CD8-positive, alpha-beta memory T cell (primary cell): ENCODE measurements around the gene NDRG4. TPM values are rescaled to one million over a fixed set of nuclear protein-coding genes. Genes with fewer than 3 reads are reported as not detected.

Experiments used
- CTCF ChIA-PET: fragments of 350-600 bp; sonication (Branson Sonifier 250); formaldehyde crosslinking; loops from one replicate; lab custom pipeline; 2021; ENCODE audit warnings: antibody characterized with exemption; lab: Charles Lee
- POLR2A ChIA-PET: fragments of 350-600 bp; sonication (Branson Sonifier 250); formaldehyde crosslinking; loops from one replicate; lab custom pipeline; 2021; ENCODE audit warnings: antibody characterized with exemption; lab: Charles Lee
- DNase-seq, 5 donors: peaks; one replicate each; pipeline versions ENCODE4 v3.0.0 to v3.0.0-alpha.2; 2020 to 2022; ENCODE audit warnings: mixed read lengths in 1 of 5
- H3K27ac ChIP-seq: one replicate; pipeline ENCODE4 v1.7.0; 2013; ENCODE audit warnings: low read depth, mild to moderate bottlenecking, low read length, moderate library complexity
- H3K27me3 ChIP-seq: 2 replicates; pipeline ENCODE4 v1.7.0; 2013; ENCODE audit warnings: low read length, mild to moderate bottlenecking; ENCODE audit not compliant: insufficient read depth, poor library complexity, severe bottlenecking
- H3K36me3 ChIP-seq: 2 replicates; pipeline ENCODE4 v1.7.0; 2013; ENCODE audit warnings: mild to moderate bottlenecking, low read length, moderate library complexity; ENCODE audit not compliant: insufficient read depth
- H3K4me1 ChIP-seq: 2 replicates; pipeline ENCODE4 v1.7.0; 2013; ENCODE audit warnings: mild to moderate bottlenecking, low read length, moderate library complexity; ENCODE audit not compliant: insufficient read depth
- H3K4me3 ChIP-seq: 2 replicates; pipeline ENCODE4 v1.7.0; 2013; ENCODE audit warnings: mild to moderate bottlenecking, low read length
- H3K9me3 ChIP-seq: 2 replicates; pipeline ENCODE4 v1.7.0; 2013; ENCODE audit warnings: mild to moderate bottlenecking, low read length
- H3K27ac Mint-ChIP-seq, 8 donors: one replicate each; pipeline ENCODE4 v1.8.0; 2020 to 2021; ENCODE audit warnings: mixed read lengths in 8 of 8, mild to moderate bottlenecking in 6 of 8, inconsistent platforms in 3 of 8, moderate library complexity in 3 of 8
- H3K27me3 Mint-ChIP-seq, 2 donors: one replicate each; pipeline ENCODE4 v1.8.0; 2020 to 2021; ENCODE audit warnings: mixed read lengths in 2 of 2, mild to moderate bottlenecking in 1 of 2, moderate library complexity in 1 of 2
- H3K36me3 Mint-ChIP-seq, 3 donors: one replicate each; pipeline ENCODE4 v1.8.0; 2020 to 2021; ENCODE audit warnings: mixed read lengths in 3 of 3, inconsistent platforms in 1 of 3, mild to moderate bottlenecking in 1 of 3
- H3K4me1 Mint-ChIP-seq, 3 donors: one replicate each; pipeline ENCODE4 v1.8.0; 2020 to 2021; ENCODE audit warnings: mixed read lengths in 3 of 3, inconsistent platforms in 1 of 3, mild to moderate bottlenecking in 1 of 3
- H3K4me3 Mint-ChIP-seq, 7 donors: one replicate each; pipeline ENCODE4 v1.8.0; 2020 to 2021; ENCODE audit warnings: mixed read lengths in 7 of 7, mild to moderate bottlenecking in 6 of 7, moderate library complexity in 4 of 7, inconsistent platforms in 2 of 7
- H3K9me3 Mint-ChIP-seq, 5 donors: one replicate each; pipeline ENCODE4 v1.8.0; 2020 to 2022; ENCODE audit warnings: mixed read lengths in 5 of 5, mild to moderate bottlenecking in 3 of 5, moderate library complexity in 2 of 5, inconsistent platforms in 1 of 5
- polyA plus RNA-seq: library from polyadenylated mRNA; unstranded; fragments of 300-500 nt; fragmentation: Illumina TruSeq; gene quantifications from one replicate; pipeline ENCODE4 v1.2.3, GENCODE V29; 2021
- total RNA-seq, 2 experiments: library from RNA; stranded (reverse); gene quantifications; one replicate each; pipeline ENCODE4 v1.2.3, GENCODE V29; 2021

NDRG4 gene
- total and polyA plus RNA-seq, 3 experiments from 2014 or later, result 0.63 to 2.4 (median 1.6) TPM

GRCh38 chr16:58506241-58507194 lies 6.6 kb downstream of the NDRG4 start:
- no peak overlapping the region for H3K27ac ChIP-seq
- peaks cover 7% of the 10 kb centered on the region for H3K4me1 ChIP-seq
- Mint-ChIP-seq H3K4me1 (peaks cover under 1 to 7% (median 6%) of the 10 kb centered on the region in 3 donors), H3K36me3 (no peaks in the 10 kb centered on the region), H3K27ac (no peak overlapping the region), H3K9me3 (no peaks in the 10 kb centered on the region), H3K4me3 (no peak overlapping the region), H3K27me3 (peaks cover 14 to 16% of the 10 kb centered on the region in 2 donors)
- no peaks in the 10 kb centered on the region for H3K36me3 ChIP-seq
- POLR2A ChIA-PET, result no interaction called here
- H3K9me3 ChIP-seq, result no peaks in the 10 kb centered on the region
- H3K4me3 ChIP-seq, result no peak overlapping the region
- no peaks in the 10 kb centered on the region for H3K27me3 ChIP-seq
- no peak for DNase-seq
- CTCF ChIA-PET, result interaction anchor here (1.1 kb wide), 1 partner anchor 250 kb away, joined by 4 read pairs; no protein-coding TSS in a partner anchor

- H3K4me3 ChIP-seq, result no peak overlapping the region
- H3K4me1 ChIP-seq, result no peaks in the 10 kb centered on the region
- Mint-ChIP-seq H3K36me3 (no peaks in the 10 kb centered on the region), H3K27ac (no peak overlapping the region), H3K27me3 (peaks cover 10 to 13% of the 10 kb centered on the region in 2 donors), H3K4me3 (no peak overlapping the region), H3K9me3 (no peaks in the 10 kb centered on the region), H3K4me1 (peaks cover 0 to 5% (median 3%) of the 10 kb centered on the region in 3 donors)
- no peak overlapping the region for H3K27ac ChIP-seq
- no peaks in the 10 kb centered on the region for H3K27me3 ChIP-seq
- no peaks in the 10 kb centered on the region for H3K36me3 ChIP-seq
- no peaks in the 10 kb centered on the region for H3K9me3 ChIP-seq
- DNase-seq, result no peak
- CTCF ChIA-PET, result interaction anchor here (1.1 kb wide), 1 partner anchor 249 kb away, joined by 4 read pairs; no protein-coding TSS in a partner anchor
- POLR2A ChIA-PET, result no interaction called here
Observed at GRCh38 chr16:58507195-58507962, 7.4 kb downstream of the NDRG4 start.

GRCh38 chr16:58507963-58508670 lies 8.2 kb downstream of the NDRG4 start:
- H3K9me3 Mint-ChIP-seq, result no peaks in the 10 kb centered on the region
- CTCF ChIA-PET, result no interaction called here
- H3K27me3 ChIP-seq, result no peaks in the 10 kb centered on the region
- no peak for DNase-seq
- no peaks in the 10 kb centered on the region for H3K9me3 ChIP-seq
- POLR2A ChIA-PET, result no interaction called here
- no peak overlapping the region for H3K27ac ChIP-seq
- no peaks in the 10 kb centered on the region for H3K4me1 ChIP-seq
- H3K4me3 Mint-ChIP-seq, result no peak overlapping the region
- H3K4me3 ChIP-seq, result no peak overlapping the region
- H3K36me3 Mint-ChIP-seq, result no peaks in the 10 kb centered on the region
- H3K4me1 Mint-ChIP-seq, result peaks cover 0 to 5% (median 3%) of the 10 kb centered on the region in 3 donors
- H3K27me3 Mint-ChIP-seq, result peaks cover 4 to 6% of the 10 kb centered on the region in 2 donors
- H3K36me3 ChIP-seq, result no peaks in the 10 kb centered on the region
- H3K27ac Mint-ChIP-seq, result no peak overlapping the region

GRCh38 chr16:58508671-58509251 lies 8.8 kb downstream of the NDRG4 start:
- no peak overlapping the region for H3K27ac Mint-ChIP-seq
- peaks cover 0 to 5% (median 3%) of the 10 kb centered on the region in 3 donors for H3K4me1 Mint-ChIP-seq
- no peak overlapping the region for H3K4me3 ChIP-seq
- H3K4me3 Mint-ChIP-seq, result no peak overlapping the region
- peaks cover 0 to 2% of the 10 kb centered on the region in 2 donors for H3K27me3 Mint-ChIP-seq
- H3K9me3 ChIP-seq, result no peaks in the 10 kb centered on the region
- ChIA-PET CTCF (interaction anchor here (1.1 kb wide), 1 partner anchor 247 kb away, joined by 5 read pairs; no protein-coding TSS in a partner anchor), POLR2A (no interaction called here)
- no peaks in the 10 kb centered on the region for H3K4me1 ChIP-seq
- no peaks in the 10 kb centered on the region for H3K36me3 Mint-ChIP-seq
- no peaks in the 10 kb centered on the region for H3K9me3 Mint-ChIP-seq
- no peaks in the 10 kb centered on the region for H3K36me3 ChIP-seq
- DNase-seq, result no peak
- H3K27me3 ChIP-seq, result no peaks in the 10 kb centered on the region
- no peak overlapping the region for H3K27ac ChIP-seq

GRCh38 chr16:58509256-58510096 lies 9.5 kb downstream of the NDRG4 start:
- POLR2A ChIA-PET, result no interaction called here
- no peak overlapping the region for H3K27ac Mint-ChIP-seq
- no peaks in the 10 kb centered on the region for H3K9me3 Mint-ChIP-seq
- H3K36me3 Mint-ChIP-seq, result no peaks in the 10 kb centered on the region
- no peak for DNase-seq
- H3K4me3 Mint-ChIP-seq, result no peak overlapping the region
- Histone ChIP-seq H3K9me3 (no peaks in the 10 kb centered on the region), H3K27ac (no peak overlapping the region), H3K4me3 (no peak overlapping the region), H3K36me3 (no peaks in the 10 kb centered on the region), H3K4me1 (no peaks in the 10 kb centered on the region), H3K27me3 (no peaks in the 10 kb centered on the region)
- peaks cover 0 to 2% of the 10 kb centered on the region in 2 donors for H3K27me3 Mint-ChIP-seq
- H3K4me1 Mint-ChIP-seq, result peaks cover 0 to 7% (median 3%) of the 10 kb centered on the region in 3 donors
- CTCF ChIA-PET, result interaction anchor here (1.1 kb wide), 1 partner anchor 247 kb away, joined by 5 read pairs; no protein-coding TSS in a partner anchor

- Histone ChIP-seq H3K9me3 (no peaks in the 10 kb centered on the region), H3K4me3 (no peak overlapping the region), H3K27ac (no peak overlapping the region), H3K4me1 (peaks cover 5% of the 10 kb centered on the region), H3K27me3 (no peaks in the 10 kb centered on the region), H3K36me3 (no peaks in the 10 kb centered on the region)
- Mint-ChIP-seq H3K27ac (no peak overlapping the region), H3K4me3 (no peak overlapping the region), H3K36me3 (peaks cover 0 to 4% (median 0%) of the 10 kb centered on the region in 3 donors), H3K27me3 (peaks cover 0 to 2% of the 10 kb centered on the region in 2 donors), H3K4me1 (peaks cover 7 to 14% (median 10%) of the 10 kb centered on the region in 3 donors), H3K9me3 (no peaks in the 10 kb centered on the region)
- no peak for DNase-seq
- POLR2A ChIA-PET, result no interaction called here
- CTCF ChIA-PET, result interaction anchor here (1.1 to 2.7 kb wide), 5 partner anchors 9 to 246 kb away, joined by 5 to 35 read pairs (median 8); no protein-coding TSS in a partner anchor
Observed at GRCh38 chr16:58510097-58510775, 10.3 kb downstream of the NDRG4 start.
